ENCODE results near the gene GMDS. TPM values are rescaled to one million over a fixed set of nuclear protein-coding genes. Genes with fewer than 3 reads are reported as not detected.

GMDS gene
- total and polyA plus RNA-seq, 2 experiments from 2014 or later, result 30.1 to 36.5 TPM

DNA sequence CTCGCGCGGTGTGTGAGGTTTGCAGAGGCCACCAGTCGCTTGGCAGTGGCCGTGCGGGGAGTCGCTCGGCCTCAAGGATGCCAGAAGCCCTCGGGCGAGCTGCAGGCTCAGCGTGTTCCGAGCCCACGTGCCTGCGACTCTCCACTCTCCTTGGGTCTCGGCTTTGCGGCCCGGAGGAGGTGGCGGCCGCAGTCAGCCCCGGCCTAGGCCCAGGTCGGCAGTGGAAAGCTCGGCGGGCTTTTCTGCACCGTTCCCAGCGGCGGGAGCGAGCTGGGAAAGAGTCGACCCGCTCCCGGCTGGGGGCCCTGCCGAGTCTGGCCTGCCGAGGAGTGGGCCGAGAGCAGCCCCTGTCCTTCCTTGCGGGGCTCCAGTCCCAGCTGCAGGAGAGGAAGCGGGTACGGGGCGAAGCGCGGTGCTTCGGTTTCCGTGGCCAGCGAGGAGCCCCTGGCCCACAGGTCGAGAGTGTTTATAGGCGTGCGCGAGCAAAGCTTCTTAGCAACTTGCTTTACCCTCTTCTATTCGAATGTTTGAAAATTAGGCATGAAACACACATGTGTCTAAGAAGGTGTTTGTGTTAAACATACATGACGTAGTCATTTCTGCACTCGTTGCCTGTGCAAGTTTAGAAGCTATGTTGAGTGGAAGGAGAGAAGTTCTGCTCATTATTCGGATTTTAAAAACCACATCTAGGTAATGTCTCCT lies 630.1 kb downstream of the GMDS start:
- TF ChIP-seq POLR2AphosphoS5 (IDR thresholded peaks at IDR 0.05; ENCODE audit: low read depth) (no peak), NANOG (IDR thresholded peaks at IDR 0.05; ENCODE audit: borderline replicate concordance) (no peak), ZNF114 (CRISPR knock-in tag; IDR thresholded peaks at IDR 0.05) (no peak), STAT1 (IDR thresholded peaks at IDR 0.05; ENCODE audit: unreplicated experiment) (no peak), EZH2 (IDR thresholded peaks at IDR 0.05; ENCODE audit: low read depth, unreplicated experiment) (peak; percentile 99), CREB1 (CRISPR knock-in tag; IDR thresholded peaks at IDR 0.05; ENCODE audit: low read depth) (no peak), JUNB (IDR thresholded peaks at IDR 0.05; ENCODE audit: unreplicated experiment) (no peak), ZNF331 (CRISPR knock-in tag; IDR thresholded peaks at IDR 0.05; ENCODE audit: low read depth) (no peak), EZH2phosphoT487 (IDR thresholded peaks at IDR 0.05; ENCODE audit: unreplicated experiment) (peak; percentile 84)
- TF ChIP-seq, protein P1, sequence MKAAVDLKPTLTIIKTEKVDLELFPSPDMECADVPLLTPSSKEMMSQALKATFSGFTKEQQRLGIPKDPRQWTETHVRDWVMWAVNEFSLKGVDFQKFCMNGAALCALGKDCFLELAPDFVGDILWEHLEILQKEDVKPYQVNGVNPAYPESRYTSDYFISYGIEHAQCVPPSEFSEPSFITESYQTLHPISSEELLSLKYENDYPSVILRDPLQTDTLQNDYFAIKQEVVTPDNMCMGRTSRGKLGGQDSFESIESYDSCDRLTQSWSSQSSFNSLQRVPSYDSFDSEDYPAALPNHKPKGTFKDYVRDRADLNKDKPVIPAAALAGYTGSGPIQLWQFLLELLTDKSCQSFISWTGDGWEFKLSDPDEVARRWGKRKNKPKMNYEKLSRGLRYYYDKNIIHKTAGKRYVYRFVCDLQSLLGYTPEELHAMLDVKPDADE (IDR thresholded peaks at IDR 0.05), result no peak
- TF ChIP-seq, protein P2, sequence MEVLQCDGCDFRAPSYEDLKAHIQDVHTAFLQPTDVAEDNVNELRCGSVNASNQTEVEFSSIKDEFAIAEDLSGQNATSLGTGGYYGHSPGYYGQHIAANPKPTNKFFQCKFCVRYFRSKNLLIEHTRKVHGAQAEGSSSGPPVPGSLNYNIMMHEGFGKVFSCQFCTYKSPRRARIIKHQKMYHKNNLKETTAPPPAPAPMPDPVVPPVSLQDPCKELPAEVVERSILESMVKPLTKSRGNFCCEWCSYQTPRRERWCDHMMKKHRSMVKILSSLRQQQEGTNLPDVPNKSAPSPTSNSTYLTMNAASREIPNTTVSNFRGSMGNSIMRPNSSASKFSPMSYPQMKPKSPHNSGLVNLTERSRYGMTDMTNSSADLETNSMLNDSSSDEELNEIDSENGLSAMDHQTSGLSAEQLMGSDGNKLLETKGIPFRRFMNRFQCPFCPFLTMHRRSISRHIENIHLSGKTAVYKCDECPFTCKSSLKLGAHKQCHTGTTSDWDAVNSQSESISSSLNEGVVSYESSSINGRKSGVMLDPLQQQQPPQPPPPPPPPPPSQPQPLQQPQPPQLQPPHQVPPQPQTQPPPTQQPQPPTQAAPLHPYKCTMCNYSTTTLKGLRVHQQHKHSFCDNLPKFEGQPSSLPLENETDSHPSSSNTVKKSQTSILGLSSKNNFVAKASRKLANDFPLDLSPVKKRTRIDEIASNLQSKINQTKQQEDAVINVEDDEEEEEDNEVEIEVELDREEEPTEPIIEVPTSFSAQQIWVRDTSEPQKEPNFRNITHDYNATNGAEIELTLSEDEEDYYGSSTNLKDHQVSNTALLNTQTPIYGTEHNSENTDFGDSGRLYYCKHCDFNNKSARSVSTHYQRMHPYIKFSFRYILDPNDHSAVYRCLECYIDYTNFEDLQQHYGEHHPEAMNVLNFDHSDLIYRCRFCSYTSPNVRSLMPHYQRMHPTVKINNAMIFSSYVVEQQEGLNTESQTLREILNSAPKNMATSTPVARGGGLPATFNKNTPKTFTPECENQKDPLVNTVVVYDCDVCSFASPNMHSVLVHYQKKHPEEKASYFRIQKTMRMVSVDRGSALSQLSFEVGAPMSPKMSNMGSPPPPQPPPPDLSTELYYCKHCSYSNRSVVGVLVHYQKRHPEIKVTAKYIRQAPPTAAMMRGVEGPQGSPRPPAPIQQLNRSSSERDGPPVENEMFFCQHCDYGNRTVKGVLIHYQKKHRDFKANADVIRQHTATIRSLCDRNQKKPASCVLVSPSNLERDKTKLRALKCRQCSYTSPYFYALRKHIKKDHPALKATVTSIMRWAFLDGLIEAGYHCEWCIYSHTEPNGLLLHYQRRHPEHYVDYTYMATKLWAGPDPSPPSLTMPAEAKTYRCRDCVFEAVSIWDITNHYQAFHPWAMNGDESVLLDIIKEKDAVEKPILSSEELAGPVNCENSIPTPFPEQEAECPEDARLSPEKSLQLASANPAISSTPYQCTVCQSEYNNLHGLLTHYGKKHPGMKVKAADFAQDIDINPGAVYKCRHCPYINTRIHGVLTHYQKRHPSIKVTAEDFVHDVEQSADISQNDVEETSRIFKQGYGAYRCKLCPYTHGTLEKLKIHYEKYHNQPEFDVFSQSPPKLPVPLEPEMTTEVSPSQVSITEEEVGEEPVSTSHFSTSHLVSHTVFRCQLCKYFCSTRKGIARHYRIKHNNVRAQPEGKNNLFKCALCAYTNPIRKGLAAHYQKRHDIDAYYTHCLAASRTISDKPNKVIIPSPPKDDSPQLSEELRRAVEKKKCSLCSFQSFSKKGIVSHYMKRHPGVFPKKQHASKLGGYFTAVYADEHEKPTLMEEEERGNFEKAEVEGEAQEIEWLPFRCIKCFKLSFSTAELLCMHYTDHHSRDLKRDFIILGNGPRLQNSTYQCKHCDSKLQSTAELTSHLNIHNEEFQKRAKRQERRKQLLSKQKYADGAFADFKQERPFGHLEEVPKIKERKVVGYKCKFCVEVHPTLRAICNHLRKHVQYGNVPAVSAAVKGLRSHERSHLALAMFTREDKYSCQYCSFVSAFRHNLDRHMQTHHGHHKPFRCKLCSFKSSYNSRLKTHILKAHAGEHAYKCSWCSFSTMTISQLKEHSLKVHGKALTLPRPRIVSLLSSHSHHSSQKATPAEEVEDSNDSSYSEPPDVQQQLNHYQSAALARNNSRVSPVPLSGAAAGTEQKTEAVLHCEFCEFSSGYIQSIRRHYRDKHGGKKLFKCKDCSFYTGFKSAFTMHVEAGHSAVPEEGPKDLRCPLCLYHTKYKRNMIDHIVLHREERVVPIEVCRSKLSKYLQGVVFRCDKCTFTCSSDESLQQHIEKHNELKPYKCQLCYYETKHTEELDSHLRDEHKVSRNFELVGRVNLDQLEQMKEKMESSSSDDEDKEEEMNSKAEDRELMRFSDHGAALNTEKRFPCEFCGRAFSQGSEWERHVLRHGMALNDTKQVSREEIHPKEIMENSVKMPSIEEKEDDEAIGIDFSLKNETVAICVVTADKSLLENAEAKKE (CRISPR knock-in tag; IDR thresholded peaks at IDR 0.05), result no peak
- TF ChIP-seq, protein P3, sequence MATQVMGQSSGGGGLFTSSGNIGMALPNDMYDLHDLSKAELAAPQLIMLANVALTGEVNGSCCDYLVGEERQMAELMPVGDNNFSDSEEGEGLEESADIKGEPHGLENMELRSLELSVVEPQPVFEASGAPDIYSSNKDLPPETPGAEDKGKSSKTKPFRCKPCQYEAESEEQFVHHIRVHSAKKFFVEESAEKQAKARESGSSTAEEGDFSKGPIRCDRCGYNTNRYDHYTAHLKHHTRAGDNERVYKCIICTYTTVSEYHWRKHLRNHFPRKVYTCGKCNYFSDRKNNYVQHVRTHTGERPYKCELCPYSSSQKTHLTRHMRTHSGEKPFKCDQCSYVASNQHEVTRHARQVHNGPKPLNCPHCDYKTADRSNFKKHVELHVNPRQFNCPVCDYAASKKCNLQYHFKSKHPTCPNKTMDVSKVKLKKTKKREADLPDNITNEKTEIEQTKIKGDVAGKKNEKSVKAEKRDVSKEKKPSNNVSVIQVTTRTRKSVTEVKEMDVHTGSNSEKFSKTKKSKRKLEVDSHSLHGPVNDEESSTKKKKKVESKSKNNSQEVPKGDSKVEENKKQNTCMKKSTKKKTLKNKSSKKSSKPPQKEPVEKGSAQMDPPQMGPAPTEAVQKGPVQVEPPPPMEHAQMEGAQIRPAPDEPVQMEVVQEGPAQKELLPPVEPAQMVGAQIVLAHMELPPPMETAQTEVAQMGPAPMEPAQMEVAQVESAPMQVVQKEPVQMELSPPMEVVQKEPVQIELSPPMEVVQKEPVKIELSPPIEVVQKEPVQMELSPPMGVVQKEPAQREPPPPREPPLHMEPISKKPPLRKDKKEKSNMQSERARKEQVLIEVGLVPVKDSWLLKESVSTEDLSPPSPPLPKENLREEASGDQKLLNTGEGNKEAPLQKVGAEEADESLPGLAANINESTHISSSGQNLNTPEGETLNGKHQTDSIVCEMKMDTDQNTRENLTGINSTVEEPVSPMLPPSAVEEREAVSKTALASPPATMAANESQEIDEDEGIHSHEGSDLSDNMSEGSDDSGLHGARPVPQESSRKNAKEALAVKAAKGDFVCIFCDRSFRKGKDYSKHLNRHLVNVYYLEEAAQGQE (IDR thresholded peaks at IDR 0.05; ENCODE audit: unreplicated experiment), result no peak
- TF ChIP-seq, protein P4, sequence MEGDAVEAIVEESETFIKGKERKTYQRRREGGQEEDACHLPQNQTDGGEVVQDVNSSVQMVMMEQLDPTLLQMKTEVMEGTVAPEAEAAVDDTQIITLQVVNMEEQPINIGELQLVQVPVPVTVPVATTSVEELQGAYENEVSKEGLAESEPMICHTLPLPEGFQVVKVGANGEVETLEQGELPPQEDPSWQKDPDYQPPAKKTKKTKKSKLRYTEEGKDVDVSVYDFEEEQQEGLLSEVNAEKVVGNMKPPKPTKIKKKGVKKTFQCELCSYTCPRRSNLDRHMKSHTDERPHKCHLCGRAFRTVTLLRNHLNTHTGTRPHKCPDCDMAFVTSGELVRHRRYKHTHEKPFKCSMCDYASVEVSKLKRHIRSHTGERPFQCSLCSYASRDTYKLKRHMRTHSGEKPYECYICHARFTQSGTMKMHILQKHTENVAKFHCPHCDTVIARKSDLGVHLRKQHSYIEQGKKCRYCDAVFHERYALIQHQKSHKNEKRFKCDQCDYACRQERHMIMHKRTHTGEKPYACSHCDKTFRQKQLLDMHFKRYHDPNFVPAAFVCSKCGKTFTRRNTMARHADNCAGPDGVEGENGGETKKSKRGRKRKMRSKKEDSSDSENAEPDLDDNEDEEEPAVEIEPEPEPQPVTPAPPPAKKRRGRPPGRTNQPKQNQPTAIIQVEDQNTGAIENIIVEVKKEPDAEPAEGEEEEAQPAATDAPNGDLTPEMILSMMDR (conservative IDR thresholded peaks at IDR 0.05; ENCODE audit: low read depth in 2 of 2), result no peak
- Histone ChIP-seq H3K9me2 (ENCODE audit: insufficient read depth) (no peaks in the 10 kb centered on the region), H3K36me3 (ENCODE audit: insufficient read depth) (no peaks in the 10 kb centered on the region), H3K4me1 (ENCODE audit: insufficient read depth) (peaks cover 42% of the 10 kb centered on the region), H4K20me1 (replicated peaks; ENCODE audit: insufficient read depth) (peaks cover 28% of the 10 kb centered on the region), H2AFZ (no peak overlapping the region; the same call in 1 of the 2 replicates), H3K79me2 (replicated peaks; ENCODE audit: insufficient read depth) (no peaks in the 10 kb centered on the region), H3K27me3 (ENCODE audit: insufficient read depth) (peaks cover 100% of the 10 kb centered on the region), H3F3A (replicated peaks; ENCODE audit: low read depth) (peaks cover 22% of the 10 kb centered on the region; the same call in 1 of the 2 replicates), H3K4me3 (peak overlapping the region; percentile 39), H3K4me2 (peak overlapping the region; percentile 66), H3K27ac (ENCODE audit: low read depth) (no peak overlapping the region)
- Mint-ChIP-seq H3K4me3 (no peak overlapping the region), H3K36me3 (ENCODE audit: low read depth) (no peaks in the 10 kb centered on the region; the same call in 2 of the 3 replicates), H3K27me3 (ENCODE audit: insufficient read depth, low read depth, poor library complexity) (peaks cover 86% of the 10 kb centered on the region), H3K9me3 (peaks cover 11% of the 10 kb centered on the region), H3K4me1 (peaks cover 30% of the 10 kb centered on the region), H3K27ac (no peak overlapping the region)
- ATAC-seq (no peak; the same call in 2 of the 3 replicates), DNase-seq (ENCODE audit: low spot score) (peak; percentile 35)
